GM12874 (cell line): Measurements from ENCODE around the gene CD101.

ENCODE experiments used
- TF ChIP-seq, protein P1 (sequence below): IDR thresholded peaks from 2 replicates; pipeline ENCODE4 v1.5.1; 2011; ENCODE audit warnings: low read depth, mild to moderate bottlenecking, control low read depth, low read length, moderate library complexity; ENCODE audit not compliant: insufficient read depth

The CD101 gene

DNA sequence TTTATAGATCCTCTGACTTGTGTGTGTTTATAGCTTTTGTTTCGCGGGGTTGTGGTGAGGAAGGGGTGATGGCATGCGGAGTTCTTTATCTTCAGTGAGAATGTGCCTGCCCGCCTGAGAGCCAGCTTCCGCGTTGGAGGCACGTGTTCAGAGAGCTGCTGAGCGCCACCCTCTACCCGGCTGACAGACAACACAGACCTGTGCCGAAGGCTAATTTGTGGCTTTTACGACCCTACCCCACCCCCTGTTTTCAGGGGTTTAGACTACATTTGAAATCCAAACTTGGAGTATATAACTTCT lies 14.4 kb upstream of the CD101 start:
- TF ChIP-seq, protein P1, sequence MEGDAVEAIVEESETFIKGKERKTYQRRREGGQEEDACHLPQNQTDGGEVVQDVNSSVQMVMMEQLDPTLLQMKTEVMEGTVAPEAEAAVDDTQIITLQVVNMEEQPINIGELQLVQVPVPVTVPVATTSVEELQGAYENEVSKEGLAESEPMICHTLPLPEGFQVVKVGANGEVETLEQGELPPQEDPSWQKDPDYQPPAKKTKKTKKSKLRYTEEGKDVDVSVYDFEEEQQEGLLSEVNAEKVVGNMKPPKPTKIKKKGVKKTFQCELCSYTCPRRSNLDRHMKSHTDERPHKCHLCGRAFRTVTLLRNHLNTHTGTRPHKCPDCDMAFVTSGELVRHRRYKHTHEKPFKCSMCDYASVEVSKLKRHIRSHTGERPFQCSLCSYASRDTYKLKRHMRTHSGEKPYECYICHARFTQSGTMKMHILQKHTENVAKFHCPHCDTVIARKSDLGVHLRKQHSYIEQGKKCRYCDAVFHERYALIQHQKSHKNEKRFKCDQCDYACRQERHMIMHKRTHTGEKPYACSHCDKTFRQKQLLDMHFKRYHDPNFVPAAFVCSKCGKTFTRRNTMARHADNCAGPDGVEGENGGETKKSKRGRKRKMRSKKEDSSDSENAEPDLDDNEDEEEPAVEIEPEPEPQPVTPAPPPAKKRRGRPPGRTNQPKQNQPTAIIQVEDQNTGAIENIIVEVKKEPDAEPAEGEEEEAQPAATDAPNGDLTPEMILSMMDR, result no peak

DNA sequence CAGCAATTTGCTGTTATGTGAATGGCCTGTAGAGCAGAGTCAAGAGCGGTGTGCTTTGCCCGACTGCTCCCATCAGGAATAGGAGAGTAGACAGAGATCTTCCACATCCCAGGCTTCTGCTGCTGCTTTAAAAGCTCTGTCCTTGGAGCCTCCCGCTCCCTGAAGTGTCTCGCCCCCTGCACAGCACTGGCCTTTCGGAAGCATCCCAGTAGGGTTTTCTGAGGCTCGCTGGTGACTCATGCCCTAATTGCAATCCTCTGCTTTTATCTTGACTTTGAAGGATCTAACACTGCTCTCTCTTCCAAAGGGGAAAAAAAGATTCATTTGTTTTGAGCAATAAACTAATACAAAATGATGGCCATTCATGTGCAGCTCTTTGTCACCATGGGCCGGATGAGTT lies 13.3 kb upstream of the CD101 start:
- TF ChIP-seq, protein P1, result no peak

DNA sequence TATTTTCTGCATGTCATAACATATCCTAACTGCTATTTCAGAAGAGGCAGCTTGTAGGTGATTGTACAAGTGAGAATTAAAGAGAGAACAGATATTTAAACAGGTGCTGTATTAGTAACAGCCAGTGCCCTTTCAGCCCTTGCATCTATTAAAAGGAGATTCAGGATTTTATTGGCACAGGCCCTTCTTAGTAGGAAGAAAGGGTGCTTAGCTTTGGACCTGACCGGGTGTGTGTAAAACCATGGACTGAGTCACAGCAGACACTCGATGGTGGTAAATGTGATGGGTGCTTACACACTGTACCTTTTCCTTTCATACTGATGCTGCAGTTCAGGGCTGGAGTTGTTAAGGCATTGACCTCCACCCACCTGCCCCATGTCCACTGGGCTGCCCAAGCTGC lies 12.7 kb upstream of the CD101 start:
- TF ChIP-seq, protein P1, result no peak

DNA sequence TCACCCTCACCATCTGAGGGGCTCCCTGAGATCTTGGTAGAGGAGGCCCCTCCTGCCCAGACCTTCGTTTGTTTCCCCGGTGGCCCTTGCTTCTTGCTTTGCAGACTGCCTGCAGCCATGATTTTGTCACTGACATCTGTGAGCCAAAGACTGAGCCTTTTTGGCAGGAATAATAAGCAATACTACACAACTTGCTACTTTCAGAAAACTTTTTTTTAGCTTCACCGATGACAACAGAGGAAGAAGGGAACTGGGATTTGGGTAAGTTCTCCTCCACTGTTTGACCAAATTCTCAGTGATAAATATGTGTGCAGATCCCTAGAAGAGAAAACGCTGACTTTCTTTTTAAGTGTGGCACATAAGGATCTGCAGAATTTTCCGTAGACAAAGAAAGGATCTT lies 11.7 kb upstream of the CD101 start:
- TF ChIP-seq, protein P1, result no peak

DNA sequence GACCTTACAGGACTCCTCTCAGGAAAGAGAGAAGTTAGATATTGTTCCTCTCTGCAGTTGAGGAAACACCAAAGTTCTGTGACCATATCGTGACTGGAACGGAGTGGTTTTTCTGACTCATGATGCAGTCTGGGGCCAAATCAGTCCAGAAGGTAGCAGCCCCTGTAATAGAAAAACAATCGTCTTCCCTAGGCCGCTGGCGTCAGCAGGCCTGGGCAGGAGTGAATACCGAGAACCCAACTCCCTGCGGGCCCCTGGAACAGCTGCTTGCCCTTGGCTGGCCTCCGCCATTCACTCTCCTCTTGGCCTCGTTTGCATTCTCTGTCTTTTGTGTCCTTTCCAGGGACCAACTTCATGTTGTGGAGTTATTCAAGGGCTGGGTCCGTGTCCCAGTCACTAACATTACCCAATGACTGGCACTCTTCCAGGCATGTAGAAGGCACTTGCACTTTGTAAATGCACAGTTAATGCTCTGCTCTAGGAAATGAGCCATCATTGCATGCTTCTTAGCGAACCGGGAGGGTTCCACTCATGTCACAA lies 10.9 kb upstream of the CD101 start:
- TF ChIP-seq, protein P1, result no peak

DNA sequence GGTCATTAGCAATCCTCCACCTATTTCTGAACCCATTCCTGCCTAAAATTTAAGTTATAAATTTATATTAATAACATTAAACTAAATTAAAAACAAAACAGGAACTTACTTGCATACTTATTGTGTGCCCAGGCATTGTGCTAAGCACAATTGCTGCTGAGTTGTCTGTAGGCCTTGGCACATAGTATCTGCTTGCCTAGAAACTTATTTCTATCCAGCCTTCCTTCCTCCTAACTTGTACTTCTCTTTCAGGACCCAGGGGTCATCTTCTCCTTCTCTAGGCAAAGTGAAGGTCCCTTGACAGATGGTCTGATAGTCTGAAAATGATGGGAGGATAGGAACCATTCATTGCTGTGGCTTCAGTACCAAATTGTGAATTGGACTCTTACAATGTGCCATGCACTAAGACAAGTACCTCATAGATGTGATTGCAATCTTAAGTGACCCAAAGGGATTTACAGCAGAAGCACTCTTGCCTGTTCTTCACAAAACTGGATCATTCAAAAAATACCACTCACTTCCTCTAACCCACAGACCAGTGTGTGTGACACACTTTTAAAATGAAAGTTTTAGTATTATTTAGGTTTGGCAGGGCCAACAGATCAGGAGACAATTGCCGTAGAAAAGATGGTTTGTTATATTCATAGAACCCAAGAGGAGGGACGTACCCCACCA lies 10.3 kb upstream of the CD101 start:
- TF ChIP-seq, protein P1, result no peak

DNA sequence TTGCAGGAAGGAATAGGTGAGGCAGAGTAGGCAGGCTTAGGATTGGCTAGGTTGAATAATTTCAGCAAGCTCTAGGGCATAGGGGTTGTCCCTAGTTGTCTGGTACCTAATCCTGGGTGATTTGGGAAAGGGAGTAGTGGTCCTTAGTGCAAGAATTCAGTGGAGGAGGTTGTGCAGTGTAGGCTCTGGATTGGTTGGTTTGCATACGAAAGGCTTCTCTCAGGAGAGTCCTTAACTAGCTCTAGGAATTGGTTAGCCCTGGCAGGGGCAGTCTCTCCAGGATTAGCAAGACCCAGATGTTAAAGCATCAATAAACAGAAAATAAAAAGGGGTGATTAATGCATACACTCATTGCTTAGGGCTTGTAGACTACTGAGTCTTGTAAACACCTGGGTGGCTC lies 9.6 kb upstream of the CD101 start:
- TF ChIP-seq, protein P1, result no peak
